Thyroid gland (tissue), 4 donors: ENCODE data around the gene PKP2. TPM values are rescaled to one million over a fixed set of nuclear protein-coding genes. Genes with fewer than 3 reads are reported as not detected.

Experiments
- DNase-seq, 2 donors: peaks; one replicate each; pipeline ENCODE4 v3.0.0-alpha.2; 2019
- H3K27ac ChIP-seq, 3 donors: fragments of 200-600 bp; sonication (generic); 1 replicate in 2 of 3; 2 replicates in 1 of 3; pipeline ENCODE4 v1.5.1; 2016 to 2019; ENCODE audit warnings: mild to moderate bottlenecking in 1 of 3, moderate library complexity in 1 of 3
- H3K27me3 ChIP-seq: fragments of 200-600 bp; sonication (generic); one replicate; pipeline ENCODE4 v1.5.1; 2019
- H3K36me3 ChIP-seq, 2 donors: fragments of 200-600 bp; sonication (generic); one replicate each; pipeline ENCODE4 v1.5.1; 2016 to 2019
- H3K4me1 ChIP-seq, 2 donors: fragments of 200-600 bp; sonication (generic); one replicate each; pipeline ENCODE4 v1.5.1; 2017 to 2019
- H3K4me3 ChIP-seq, 3 donors: fragments of 200-600 bp; sonication (generic); replicated peaks in 1 of 3; 1 replicate in 2 of 3; 2 replicates in 1 of 3; pipeline ENCODE4 v1.5.1; 2016; ENCODE audit warnings: mild to moderate bottlenecking in 1 of 3
- H3K9me3 ChIP-seq: fragments of 200-600 bp; sonication (generic); one replicate; pipeline ENCODE4 v1.5.1; 2017
- CTCF ChIP-seq, 6 experiments: fragments of 200-600 bp in 3 of 6; fragments of 450-650 bp in 3 of 6; sonication (generic) in 3 of 6; IDR thresholded peaks; one replicate each; pipeline ENCODE4 v1.5.1; 2016 to 2019; ENCODE audit warnings: antibody characterized with exemption in 6 of 6, mild to moderate bottlenecking in 2 of 6, inconsistent platforms in 1 of 6, moderate library complexity in 1 of 6
- POLR2A ChIP-seq, 2 donors: fragments of 450-650 bp; IDR thresholded peaks; one replicate each; pipeline ENCODE4 v1.6.1; 2017; ENCODE audit warnings: antibody characterized with exemption in 2 of 2, mild to moderate bottlenecking in 2 of 2, moderate library complexity in 1 of 2
- WGBS, 2 donors: methylation state at CpG; one replicate each; pipeline ENCODE4 v1.1.5; 2017; 5-methylcytosine and 5-hydroxymethylcytosine counted together
- intact Hi-C: fragments of 100-400 bp; cut with DNase I; formaldehyde crosslinking; loops from one replicate; pipeline ENCODE4 v1.15.1; 2023
- total RNA-seq, 4 donors: library from RNA; depleted of rRNA; stranded (reverse); fragments of >200 nt; gene quantifications; one replicate each; pipeline ENCODE4 v1.2.3, GENCODE V29; 2016

PKP2 gene
- total RNA-seq, 4 donors from 2014 or later, result 0.27 to 0.92 (median 0.55) TPM

DNA sequence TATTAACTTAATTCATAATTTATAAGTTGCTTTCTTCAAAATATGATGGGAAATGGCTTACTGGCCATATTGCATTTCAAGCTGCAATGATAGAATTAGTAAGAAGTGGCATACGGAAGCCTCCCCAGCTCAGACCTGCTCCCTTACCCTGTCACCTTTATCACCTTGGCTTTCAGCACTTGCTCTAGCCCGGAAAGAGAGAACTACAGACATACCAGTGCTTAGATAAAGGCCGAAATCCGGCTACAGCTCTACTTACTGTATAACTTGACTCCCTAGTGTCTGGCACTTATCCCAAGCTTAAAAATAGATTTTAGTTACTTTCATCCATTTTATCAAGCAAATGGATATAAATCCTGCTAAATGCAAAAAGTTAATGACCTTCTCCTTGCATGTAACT lies 42.5 kb downstream of the PKP2 start:
- no peak overlapping the region for H3K4me3 ChIP-seq
- no peak overlapping the region for H3K27ac ChIP-seq
- WGBS, 2 donors, result 59 to 60% methylated on average over 4 of the region's 4 CpGs
- intact Hi-C loops, result no loop called here
- no peak for TF ChIP-seq POLR2A (IDR thresholded peaks at IDR 0.05)
- no peak for DNase-seq
- H3K36me3 ChIP-seq, result no peaks in the 10 kb centered on the region
- H3K27me3 ChIP-seq, result no peaks in the 10 kb centered on the region
- no peaks in the 10 kb centered on the region for H3K9me3 ChIP-seq
- no peaks in the 10 kb centered on the region for H3K4me1 ChIP-seq

DNA sequence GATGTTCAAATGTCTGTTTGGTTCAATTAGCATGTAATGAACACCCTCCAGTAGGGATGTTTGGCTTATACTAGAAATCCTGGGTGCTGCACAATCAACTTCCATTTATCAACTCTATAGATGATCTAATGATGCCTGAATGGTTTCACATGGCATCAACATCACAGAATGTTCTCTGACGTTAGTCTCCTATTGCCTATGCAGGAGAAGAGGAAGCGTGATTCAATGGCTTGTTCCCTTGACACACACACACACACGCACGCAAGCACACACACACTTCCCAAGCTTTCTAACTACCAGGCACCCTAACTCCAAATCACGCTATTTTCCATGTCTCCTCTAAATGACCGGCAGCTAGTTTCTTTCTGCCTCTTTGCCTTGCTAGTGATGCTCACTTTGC lies 49.3 kb downstream of the PKP2 start:
- TF ChIP-seq POLR2A (IDR thresholded peaks at IDR 0.05), result no peak
- TF ChIP-seq CTCF (IDR thresholded peaks at IDR 0.05), result no peak
- Histone ChIP-seq H3K27me3 (no peaks in the 10 kb centered on the region), H3K9me3 (no peaks in the 10 kb centered on the region), H3K4me3 (no peak overlapping the region), H3K36me3 (no peaks in the 10 kb centered on the region), H3K4me1 (no peaks in the 10 kb centered on the region), H3K27ac (no peak overlapping the region)
- WGBS, 2 donors, result 89 to 91% methylated on average over 6 of the region's 6 CpGs
- no peak for DNase-seq
- intact Hi-C loops, result no loop called here

DNA sequence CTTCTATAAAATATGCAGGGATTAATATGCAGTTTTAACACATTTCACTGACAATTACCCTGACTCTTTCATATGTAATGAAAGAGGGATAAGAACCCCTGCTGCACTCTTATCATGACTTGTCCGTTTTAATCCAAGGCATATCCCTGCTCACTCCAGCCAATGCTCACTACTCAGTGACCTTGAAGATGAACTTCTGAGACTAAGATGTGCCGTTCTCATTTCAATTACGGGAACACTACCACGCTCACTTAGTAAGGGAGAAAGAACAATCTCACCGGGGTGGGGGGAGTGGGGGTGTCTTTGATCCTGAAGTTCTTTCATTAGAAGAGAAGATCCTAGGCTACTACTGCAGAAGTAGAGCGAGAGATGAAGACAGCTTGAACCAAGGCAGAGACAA lies 50.5 kb downstream of the PKP2 start:
- DNase-seq, result no peak
- TF ChIP-seq CTCF (IDR thresholded peaks at IDR 0.05), result no peak
- H3K9me3 ChIP-seq, result no peaks in the 10 kb centered on the region
- no peaks in the 10 kb centered on the region for H3K4me1 ChIP-seq
- H3K36me3 ChIP-seq, result no peaks in the 10 kb centered on the region
- no peaks in the 10 kb centered on the region for H3K27me3 ChIP-seq
- no peak overlapping the region for H3K27ac ChIP-seq
- intact Hi-C loops, result no loop called here
- H3K4me3 ChIP-seq, result no peak overlapping the region
- WGBS, 2 donors, result 83 to 92% methylated on average over 6 of the region's 6 CpGs

- TF ChIP-seq CTCF (IDR thresholded peaks at IDR 0.05), result no peak
- Histone ChIP-seq H3K36me3 (no peaks in the 10 kb centered on the region), H3K4me1 (no peaks in the 10 kb centered on the region), H3K9me3 (no peaks in the 10 kb centered on the region), H3K27me3 (no peaks in the 10 kb centered on the region), H3K4me3 (no peak overlapping the region), H3K27ac (no peak overlapping the region)
- intact Hi-C loops, result no loop called here
- no peak for DNase-seq
Measured at GRCh38 chr12:32843528-32844095, 53.0 kb downstream of the PKP2 start.

GRCh38 chr12:32841061-32841460 lies 55.5 kb downstream of the PKP2 start:
- Histone ChIP-seq H3K27ac (no peak overlapping the region), H3K4me3 (no peak overlapping the region), H3K9me3 (no peaks in the 10 kb centered on the region), H3K27me3 (no peaks in the 10 kb centered on the region), H3K4me1 (no peaks in the 10 kb centered on the region), H3K36me3 (no peaks in the 10 kb centered on the region)
- intact Hi-C loops, result no loop called here
- 78 to 93% methylated on average over 4 of the region's 4 CpGs for WGBS, 2 donors
- no peak for DNase-seq
- TF ChIP-seq POLR2A (IDR thresholded peaks at IDR 0.05) (no peak), CTCF (IDR thresholded peaks at IDR 0.05) (no peak)

DNA sequence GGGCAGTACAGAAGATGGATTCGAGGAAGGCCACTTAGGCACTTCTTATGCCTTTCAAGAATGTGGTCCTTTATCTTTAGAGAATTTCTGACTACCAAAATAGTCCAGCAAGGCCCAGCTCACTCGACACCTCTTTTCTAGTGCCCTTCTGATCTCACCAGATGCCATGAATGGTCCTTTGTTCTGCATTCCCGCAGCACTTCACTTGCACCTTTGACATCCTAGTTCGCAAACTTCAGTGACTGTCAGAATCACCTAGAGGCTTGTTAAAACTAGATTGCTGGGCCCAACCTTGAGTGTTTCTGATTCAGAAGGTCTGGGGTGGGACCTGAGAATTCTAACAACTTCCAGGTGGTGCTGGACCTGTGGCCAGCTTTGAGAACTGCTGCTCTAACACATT lies 56.7 kb downstream of the PKP2 start:
- H3K27ac ChIP-seq, result no peak overlapping the region
- no peak for TF ChIP-seq CTCF (IDR thresholded peaks at IDR 0.05)
- no peak for TF ChIP-seq POLR2A (IDR thresholded peaks at IDR 0.05)
- 21 to 33% methylated on average over 4 of the region's 4 CpGs for WGBS, 2 donors
- H3K4me1 ChIP-seq, result no peaks in the 10 kb centered on the region
- no peaks in the 10 kb centered on the region for H3K36me3 ChIP-seq
- DNase-seq, result no peak
- no peaks in the 10 kb centered on the region for H3K27me3 ChIP-seq
- intact Hi-C loops, result no loop called here
- no peaks in the 10 kb centered on the region for H3K9me3 ChIP-seq
- no peak overlapping the region for H3K4me3 ChIP-seq
